Epidermal melanocyte (primary cell): Measurements from ENCODE around the gene ANKH.
"Not testable (repeated sequence)": the region's sequence is repeated elsewhere in the genome, so short reads cannot be mapped to it uniquely, and the experiment has no call there.

ENCODE experiments used
- DNase-seq: peaks from one replicate; pipeline ENCODE4 v3.0.0; 2011; ENCODE audit warnings: low spot score; ENCODE audit not compliant: insufficient read length

Gene ANKH

DNA sequence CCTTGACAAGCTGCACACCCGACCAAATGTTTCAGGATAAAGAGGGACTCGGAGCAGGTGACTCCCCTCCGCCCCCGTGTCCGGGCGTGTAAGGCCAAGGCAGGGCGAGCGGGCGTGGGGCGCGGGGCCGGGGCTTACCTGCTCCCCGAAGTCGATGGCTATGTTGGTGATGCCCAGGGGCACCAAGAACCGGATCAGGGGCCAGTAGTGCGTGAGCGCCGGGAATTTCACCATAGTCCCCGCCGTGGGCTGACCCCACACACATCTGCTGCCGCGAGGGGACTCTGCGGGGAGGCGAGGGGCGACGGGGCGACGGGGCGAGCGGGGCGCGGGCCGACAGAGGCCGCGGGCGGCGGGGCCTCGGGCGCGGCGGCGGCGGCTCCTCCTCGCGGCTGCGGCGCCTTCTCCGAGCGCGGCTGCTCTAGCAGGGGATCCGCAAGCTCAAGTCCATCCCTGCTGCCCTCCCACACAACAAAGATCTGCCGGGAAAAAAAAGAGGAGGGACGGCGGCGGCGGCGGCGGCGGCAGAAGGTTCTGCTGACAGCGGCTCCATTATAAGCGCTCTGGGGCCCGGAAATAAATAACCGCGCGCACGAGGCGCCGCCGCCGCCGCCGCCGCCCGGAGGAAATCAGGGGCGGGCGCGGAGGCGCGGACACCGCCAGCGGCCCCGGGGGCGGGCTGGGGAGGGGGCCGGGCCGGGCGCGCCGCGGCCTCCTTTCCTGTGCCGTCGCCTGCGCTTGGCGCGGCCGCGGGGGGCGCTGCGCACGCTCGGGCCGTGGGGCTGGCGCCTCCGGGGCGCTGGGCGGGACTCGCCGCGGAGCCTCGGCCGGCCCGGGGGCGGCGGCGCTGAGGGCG is at the start of gene ANKH:
TSS of gene ANKH (minus strand) at position 565 of the 856 bp plus-strand sequence. CDS start at position 234, 331 bp downstream.
- DNase-seq: peak; percentile 56

DNA sequence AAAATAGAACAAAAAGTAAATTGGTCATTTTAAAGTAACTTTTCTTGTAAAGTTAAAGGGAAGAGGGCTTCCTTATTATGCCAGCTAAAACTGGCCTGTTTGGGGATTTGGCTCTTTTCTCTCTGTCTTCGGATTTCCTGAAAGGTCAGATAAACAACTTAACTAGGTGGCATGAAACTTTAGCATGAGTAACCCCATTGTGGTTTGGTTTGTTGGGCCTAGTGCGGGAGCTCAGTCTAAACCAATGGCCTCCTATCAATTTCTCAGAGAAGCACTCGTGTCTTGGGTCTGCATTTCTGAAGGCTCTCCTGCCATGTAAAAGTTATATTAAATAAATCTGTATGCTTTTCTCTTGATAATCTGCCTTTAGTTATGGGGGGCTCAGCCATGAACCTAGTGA is 48.5 kb upstream of the ANKH start:
- no peak for DNase-seq

DNA sequence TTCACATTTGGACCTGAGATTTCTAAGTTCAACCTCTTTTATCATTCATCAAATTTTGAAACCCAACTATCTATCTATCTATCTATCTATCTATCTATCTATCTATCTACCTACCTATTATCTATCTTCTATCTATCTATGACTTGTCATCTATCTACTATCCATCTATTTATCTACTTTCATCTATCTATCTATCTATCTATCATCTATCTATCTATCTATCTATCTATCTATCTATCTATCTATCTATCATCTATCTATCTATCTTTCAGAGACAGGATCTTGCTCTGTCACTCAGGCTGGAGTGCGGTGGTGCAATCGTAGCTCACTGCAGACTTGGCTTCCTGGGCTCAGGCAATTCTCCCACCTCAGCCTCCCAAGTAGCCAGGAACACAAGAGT is 47.5 kb upstream of the ANKH start:
- not testable (repeated sequence) for DNase-seq

DNA sequence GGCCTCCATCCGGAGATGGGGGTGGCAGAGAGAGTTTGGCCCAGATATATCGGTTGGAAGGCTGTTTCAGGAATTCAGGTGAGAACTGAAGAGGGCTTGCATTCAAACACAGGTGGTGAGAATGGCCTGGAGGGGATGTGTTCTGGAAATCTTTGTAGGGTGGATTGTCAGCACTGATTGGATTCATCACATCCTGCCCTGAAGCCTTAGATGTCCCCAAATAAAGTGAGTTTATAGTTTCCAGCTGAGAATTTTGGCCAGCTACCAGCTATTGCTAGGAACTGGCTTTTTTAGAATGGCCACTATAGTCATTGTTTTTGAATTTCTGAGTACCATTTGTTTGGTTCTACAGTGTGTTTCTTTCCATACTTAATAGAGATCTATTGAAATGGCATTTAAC is 46.1 kb upstream of the ANKH start:
- no peak for DNase-seq

DNA sequence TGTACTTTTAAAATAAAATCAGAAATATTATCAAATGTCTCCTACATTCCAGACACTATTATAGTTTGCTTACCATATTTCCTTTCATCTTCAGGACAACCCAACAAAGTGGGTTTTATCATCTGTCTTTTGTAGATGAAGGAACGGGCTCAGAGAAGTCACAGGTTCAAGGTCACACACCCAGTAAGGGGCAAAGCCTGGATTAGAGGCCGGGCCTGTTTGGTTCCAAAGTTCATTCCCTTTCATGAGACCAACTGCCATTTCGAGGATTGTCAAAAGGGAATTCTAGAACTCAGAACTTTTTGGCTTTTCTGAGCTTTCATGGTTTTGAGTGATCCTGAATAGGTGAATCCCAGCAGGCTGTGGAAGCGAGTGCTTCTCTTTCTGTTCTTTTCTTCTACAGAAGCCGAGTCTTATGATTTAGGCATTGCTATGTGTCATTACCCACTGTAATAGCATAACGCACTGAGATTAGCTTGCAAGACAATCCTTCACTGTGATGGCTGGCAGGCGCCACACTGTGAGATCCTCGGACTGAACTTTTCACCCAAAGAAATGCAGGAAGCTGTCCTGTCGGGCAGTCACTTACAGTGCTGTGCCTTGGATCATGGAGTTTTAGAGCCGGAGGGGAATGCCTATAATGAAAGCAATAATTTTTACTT is 43.8 kb upstream of the ANKH start:
- no peak for DNase-seq

DNA sequence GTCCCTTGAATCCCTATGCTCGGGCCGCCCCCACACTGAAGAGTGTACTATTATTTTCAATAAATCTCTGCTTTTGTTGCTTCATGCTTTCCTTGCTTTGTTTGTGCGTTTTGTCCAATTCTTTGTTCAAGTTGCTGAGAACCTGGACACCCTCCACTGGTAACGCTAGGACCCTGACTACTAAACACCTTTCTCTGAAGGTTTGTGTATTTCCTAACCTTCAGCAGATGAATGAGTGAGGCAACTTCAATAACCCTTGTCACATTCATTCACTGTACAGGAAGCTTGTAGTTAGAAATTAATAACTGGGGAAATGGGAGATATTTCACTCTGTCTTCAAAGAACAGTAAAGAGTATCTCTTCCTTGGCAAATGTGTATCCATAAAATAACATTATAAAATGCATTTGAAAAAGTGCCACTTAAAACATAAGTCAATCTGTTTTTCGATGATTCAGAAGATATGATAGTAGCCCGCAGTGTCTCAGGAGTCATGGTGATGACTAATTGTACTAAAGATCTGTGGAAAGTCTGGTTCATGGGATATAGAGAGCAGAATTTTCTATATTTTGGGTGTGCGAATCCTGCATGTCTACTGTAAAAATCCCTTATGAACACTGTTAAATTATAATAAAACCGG is 43.2 kb upstream of the ANKH start:
- no peak for DNase-seq

DNA sequence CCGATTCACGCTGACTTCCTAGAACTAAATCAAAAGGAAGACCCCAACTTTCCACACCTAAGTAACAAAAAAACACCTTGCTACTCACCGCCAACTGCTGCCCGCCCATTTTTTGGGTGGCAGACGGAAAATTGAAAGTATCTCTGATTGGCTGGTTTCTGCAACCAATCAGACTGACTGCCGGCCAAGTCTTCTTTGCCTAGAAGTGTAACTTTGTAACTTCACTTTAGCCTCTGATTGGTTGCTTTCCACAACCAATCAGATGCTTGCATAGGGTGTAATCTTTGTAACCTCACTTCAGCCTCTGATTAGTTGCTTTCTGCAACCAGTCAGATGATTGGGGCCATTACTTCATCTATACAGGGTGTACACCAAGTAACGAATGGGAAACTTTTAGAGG is 42.6 kb upstream of the ANKH start:
- no peak for DNase-seq

DNA sequence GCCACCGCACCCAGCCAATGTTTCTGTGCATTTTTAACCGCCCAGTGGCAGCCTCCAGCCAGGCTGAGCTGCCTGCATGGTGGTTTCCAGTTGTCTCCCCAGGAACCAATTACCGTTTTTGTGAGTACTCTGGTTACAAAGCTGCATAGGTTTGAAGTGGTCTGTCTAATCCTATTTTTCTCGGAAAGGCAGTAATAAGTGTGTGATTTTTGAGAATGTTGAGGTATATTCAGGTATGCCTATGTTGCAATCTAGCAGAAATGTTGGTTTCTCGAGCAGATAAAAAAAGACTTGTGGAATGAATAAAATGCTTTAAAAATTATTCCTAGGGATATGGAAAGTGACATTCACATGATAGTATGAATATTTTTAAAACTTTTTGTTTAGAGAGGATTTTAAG is 41.5 kb upstream of the ANKH start:
- DNase-seq: no peak

DNA sequence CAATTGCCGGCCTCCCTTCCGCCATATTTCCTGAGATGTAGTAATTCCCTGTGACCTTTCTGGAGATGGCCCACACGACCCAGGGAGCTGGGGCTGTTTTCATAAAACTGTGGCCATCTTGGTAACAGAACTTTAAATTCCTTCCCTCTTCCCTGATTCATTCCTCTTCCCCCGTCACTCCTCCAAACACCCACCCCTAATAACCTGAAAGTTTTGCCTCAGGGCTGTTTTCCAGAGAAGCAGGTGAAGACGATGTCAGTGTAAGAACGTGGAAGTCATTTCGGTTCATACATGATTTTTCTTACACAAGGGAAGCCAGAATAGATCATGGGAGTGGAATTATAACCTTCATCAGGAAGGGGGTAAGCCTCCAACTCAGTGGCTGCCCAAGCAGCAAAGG is 40.6 kb upstream of the ANKH start:
- no peak for DNase-seq

DNA sequence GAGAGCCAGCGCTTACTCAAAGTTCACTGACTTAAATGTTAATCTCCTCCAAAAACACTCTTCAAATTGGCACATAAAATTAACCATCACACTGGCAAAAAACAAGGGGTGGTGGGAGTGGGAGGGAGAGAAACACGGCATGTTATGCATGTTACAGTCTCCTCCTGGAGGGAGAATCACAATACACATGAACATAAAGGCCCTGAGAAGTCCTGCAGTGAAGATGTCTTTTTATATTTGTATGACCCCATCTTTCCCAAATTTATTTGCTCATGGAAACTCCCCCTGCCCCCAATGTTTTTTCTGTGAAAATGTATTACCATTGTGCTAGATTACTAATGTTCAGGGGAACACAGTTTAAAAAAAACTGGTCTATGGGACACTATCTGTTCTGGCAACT is 37.8 kb upstream of the ANKH start:
- no peak for DNase-seq

DNA sequence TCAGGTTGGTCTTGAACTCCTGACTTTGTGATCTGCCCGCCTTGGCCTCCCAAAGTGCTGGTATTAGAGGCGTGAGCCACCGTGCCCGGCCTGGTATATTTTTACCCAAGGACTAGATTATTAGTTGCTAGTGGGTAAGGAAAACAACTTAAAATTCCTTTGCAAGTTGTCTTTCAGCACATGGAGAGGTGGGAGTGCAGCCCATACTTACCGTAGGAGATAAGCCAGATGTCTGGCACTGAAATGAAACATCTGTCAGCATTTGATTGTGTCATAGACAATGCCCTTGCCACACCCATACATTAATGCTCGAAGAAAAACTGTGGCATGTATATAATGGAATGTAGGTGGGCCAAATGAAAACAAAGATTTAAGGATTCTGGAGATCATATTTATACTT is 36.6 kb upstream of the ANKH start:
- DNase-seq: no peak

DNA sequence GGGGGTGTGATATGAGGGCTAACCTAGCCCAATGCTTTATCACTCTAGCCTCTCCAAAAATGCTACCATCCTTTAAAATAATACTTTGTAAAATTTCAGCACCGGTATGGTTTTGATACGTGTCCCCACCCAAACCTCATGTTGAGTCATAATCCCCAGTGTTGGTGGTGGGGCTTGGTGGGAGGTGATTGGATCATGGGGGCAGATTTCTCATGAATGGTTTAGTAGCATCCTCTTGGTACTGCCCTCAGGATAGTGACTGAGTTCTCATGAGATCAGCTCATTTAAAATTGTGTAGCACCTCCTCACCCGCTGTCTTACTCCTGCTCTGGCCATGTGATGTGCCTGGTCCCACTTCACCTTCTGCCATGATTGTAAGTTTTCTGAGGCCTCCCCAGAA is 35.0 kb upstream of the ANKH start:
- DNase-seq: no peak

DNA sequence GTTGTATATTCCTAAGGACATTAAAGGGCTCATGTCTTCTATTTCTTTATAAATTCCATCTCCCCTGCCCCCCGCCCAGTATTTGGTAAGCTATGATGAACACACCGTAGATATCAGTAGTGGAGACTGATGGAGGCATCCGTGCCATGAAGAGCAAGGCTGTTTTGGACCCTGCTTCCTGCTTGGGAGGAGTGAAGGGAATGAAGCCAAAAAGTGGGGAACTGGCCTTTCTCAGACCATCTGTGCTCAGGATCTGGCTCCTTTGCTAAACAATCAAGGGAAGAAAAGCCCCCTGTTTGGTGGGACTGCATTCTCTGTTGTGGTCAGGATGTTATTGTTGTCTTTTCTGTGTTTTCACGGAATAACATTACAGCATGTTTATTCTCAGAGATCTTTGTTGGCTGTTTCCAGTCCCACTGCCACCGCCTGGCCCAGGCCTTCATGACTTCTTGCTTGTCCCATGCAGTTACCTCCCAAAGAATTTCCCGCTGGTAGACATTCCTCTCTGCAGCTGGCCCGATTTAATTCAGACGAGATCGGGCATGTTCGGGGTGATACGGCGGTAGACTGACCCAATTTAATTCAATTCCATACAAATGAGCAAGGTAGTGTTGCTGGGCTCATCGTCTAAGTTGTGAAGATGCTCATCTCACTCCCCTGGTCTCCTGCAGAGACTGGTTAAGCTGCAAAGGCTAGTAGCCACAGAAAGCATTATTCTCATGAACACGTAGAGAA is 31.4 kb upstream of the ANKH start:
- no peak for DNase-seq

DNA sequence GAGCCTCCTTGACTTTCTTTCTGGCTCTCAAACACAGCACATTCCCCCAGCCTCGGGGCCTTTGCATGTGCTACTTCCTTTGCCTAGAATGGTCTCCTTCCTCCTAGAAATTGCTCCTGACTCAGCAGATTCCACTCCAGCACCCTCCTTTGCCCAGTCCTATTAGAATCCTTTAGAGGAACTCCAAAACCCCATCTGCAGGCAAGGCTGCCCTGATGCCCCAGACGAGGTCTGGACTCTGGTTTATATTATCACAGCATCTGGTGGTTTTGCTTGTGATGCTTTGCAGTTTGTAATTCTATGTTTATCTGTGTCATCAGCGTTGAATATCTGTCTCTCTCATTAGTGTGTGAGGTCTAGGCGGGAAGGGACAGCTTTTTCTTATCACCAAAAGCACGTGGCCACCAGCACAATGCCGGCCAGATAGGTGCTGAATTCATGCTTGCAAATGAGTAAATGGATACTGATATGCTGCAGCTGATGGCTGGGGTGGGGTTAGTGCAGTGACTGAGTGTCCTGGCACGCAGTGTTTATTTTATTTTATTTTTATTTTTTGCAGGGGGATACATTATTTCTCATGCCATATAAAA is 30.0 kb upstream of the ANKH start:
- peak; percentile 27 for DNase-seq

DNA sequence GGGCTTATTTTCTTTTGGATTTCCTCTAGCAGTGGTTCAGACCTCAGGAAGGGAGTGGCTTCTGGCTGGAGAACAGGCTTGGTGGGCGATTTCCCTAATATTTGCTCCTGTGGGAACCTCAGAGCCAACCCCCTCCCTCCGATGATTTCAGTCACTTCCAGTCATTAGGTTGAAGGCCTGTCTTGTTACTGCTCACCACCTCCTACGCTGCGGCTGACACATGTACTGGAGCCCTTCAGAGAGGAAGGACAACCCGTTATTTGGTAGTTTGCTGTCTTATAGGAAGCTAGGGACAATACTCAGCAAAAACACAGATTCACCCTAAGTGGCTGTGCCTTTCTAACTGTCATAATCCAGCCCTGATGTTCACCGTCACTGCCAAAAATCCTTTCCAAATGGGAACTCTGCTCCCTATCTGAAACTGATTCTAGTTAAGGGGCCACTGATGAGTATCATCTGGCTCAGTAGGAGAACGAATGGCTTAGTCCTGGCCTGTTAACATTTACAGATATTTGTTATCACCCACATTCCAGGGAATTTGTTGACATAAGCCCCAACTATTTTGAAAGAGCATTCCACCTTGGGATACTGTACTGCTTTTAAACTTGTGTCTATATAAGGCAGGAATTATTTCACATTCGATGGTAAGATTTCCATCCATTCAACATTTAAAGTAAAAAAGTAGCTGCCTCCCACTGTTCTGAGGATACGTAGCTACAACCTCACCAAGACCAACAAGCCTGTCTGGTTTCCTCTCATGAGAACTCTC is 29.3 kb upstream of the ANKH start:
- no peak for DNase-seq

DNA sequence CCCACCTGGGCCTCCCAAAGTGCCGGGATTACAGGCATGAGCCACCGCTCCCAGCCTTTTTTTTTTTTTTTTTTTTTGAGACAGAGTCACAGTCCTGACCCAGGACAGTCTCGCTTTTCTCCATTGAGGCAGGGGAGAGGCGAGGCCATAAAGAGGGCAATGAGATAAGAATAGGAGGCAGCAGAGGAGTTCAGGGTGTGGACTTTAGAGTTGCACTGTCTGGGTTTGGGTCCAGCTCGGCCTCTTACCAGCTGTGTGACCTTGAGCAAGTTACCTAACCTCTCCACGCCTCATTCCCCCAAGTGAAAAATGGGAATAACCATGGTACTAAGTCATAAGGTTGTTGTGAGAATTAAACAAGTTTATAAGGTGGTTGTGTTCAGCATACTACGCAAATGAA is 24.6 kb upstream of the ANKH start:
- DNase-seq: no peak

DNA sequence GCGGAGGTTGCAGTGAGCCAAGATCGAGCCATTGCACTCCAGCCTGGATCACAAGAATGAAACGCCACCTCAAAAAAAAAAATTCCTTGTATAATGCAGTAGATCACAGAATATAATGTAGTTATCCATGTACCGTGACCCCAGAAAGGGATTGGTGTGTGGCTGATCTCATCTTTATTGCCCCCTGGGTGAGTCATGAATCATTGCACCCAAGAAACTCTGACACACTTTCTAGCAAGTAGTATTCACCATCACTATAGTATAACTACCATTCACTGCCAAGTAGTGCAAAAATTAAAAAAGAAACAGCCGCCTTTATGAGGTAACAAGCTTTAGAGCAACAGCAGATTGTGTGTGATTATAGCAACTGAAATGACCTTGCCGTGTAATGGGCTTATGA is 23.7 kb upstream of the ANKH start:
- no peak for DNase-seq

DNA sequence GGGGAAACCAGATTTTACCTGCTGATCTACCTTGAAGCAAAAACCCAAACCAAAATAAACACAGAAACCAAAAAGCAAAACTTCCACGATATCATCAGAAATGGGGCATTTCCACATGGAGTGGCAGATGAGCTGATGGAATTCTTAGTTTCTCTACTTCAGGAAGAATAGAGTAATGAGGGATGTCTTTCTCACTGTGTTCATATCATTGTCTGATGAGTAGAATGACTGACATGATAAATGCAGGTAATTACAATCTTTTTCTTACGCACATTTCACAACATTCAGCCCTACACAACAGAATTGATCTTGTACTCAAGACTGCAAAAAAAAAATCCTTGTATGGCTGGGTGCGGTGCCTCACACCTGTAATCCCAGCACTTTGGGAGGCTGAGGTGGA is 23.2 kb upstream of the ANKH start:
- DNase-seq: no peak

DNA sequence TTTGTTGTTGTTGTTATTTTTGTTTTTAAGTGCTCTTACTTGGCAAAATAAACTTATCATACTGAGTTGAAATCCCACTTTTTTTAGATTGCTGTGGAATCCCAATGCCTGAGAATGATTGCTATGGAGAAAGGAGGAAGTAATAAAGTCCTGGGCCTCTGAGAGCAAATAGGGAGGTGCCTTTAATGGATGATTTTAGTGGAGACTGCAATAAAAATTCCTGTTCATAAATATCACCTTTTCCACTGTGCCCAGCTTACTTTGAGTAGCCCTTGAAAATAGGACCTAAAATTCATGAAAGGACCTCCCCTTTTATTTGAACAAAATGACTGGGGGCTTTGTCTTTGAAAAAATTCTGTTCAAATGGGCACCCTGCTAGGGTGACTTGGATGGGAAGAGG is 21.8 kb upstream of the ANKH start:
- no peak for DNase-seq

DNA sequence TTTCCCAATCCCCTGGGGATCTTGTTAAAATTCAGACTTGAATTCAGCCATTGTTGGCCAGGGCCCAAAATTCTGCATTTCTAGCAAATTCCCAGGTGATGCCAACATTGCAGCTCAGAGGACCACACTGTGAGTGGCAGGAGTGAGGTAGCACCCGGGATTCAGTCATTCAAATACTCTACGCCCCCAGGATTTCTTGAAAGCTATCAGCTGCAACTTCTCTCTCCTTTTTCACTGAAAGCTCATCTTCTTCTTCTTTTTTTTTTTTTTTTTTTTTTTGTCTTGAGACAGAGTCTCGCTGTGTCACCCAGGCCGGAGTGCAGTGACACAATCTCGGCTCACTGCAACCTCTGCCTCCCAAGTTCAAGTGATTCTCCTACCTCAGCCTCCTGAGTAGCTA is 19.3 kb upstream of the ANKH start:
- DNase-seq: no peak
